ENCODE measurements around the gene POU2AF2. TPM values are rescaled to one million over a fixed set of nuclear protein-coding genes. Genes with fewer than 3 reads are reported as not detected.
"Not testable (repeated sequence)": the region's sequence is repeated elsewhere in the genome, so short reads cannot be mapped to it uniquely, and the experiment has no call there.

POU2AF2 gene
- total RNA-seq, 1 donor from 2014 or later, result not detected

DNA sequence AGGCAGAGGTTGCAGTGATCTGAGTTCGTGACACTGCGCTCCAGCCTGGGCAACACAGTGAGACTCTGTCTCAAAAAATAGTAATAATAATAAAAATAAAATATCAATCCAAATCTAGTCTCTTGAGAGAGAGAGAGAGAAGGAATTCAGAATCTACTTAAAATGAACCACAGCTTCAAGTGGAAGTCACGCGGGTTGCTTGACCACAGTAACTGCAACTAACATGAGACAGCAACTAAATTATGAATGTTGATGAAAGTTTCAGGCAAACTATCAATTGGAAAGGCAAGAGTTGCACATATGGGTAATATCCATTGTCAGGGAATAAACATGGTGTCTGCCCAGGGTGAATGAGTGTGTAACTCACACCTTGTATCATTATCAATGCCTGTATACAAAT is 12.5 kb downstream of the POU2AF2 start:
- DNase-seq (ENCODE audit: low read depth in 2 of 2), result no peak

DNA sequence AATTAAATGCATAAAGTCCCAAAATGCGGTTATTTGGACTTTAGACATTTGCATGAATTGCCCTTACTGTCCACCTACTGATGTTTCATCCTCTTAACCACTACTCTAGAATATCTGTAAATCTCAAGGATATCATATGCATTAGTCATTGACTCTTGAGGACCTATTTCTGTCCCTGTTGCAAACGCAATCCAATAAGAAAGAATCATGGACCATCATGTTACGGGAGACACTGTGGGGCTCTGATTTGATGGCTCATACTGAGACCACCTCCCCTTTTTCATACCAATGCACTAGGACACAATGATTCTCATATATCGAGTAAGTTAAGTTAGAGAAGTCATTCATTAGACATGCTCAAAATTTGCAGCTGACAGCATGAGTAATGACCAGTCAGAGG is 14.4 kb downstream of the POU2AF2 start:
- no peak for DNase-seq (ENCODE audit: low read depth in 2 of 2)

DNA sequence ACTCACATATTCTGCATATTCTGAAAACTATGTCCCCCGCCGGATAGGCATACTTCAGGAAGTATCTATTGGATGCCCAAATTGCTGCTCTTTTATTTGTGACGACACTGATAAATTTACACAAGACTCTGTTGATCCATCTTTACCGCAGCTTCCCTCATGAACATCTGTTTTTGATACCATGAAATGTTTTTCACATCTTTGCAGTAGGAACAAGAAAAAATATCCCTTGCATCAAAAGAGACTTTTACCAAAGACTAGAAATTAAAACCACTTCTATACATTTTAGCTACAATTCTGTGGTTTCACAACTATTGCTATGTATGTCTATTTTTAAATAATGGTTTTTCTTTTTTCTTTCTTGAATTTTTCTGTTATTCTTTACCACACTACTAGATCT is 15.3 kb downstream of the POU2AF2 start:
- no peak for DNase-seq (ENCODE audit: low read depth in 2 of 2)

DNA sequence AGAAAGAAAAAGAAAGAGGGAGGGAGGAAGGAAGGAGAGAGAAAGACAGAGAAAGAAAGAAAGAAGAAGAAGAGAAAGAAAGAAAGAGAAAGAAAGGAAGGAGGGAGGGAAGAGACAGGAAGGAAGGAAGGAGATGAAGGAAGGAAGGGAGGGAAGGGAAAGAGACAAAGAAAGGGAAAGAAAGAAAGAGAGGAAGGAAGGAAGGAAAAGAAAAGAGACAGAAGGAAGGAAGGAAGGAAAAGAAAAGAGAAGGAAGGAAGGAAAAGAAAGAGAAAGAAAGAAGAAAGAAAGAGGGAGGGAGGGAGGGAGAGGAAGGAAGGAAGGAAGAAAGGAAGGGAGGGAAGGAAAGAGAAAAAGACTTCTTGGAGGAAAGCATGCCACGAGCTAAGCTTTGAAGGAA is 19.1 kb downstream of the POU2AF2 start:
- no peak for DNase-seq (ENCODE audit: low read depth in 2 of 2)

- no peak for DNase-seq (ENCODE audit: low read depth in 2 of 2)
Measured at GRCh38 chr11:111265421-111265820, 19.9 kb downstream of the POU2AF2 start.

GRCh38 chr11:111268303-111268702 is 22.8 kb downstream of the POU2AF2 start:
- DNase-seq (ENCODE audit: low read depth in 2 of 2), result not testable (repeated sequence)

- DNase-seq (ENCODE audit: low read depth in 2 of 2), result no peak
Measured at GRCh38 chr11:111269146-111269868, 23.8 kb downstream of the POU2AF2 start.

GRCh38 chr11:111272420-111272819 is 26.9 kb downstream of the POU2AF2 start:
- DNase-seq (ENCODE audit: low read depth in 2 of 2), result no peak

GRCh38 chr11:111282562-111283075 is 37.1 kb downstream of the POU2AF2 start:
- no peak for DNase-seq (ENCODE audit: low read depth in 2 of 2)

DNA sequence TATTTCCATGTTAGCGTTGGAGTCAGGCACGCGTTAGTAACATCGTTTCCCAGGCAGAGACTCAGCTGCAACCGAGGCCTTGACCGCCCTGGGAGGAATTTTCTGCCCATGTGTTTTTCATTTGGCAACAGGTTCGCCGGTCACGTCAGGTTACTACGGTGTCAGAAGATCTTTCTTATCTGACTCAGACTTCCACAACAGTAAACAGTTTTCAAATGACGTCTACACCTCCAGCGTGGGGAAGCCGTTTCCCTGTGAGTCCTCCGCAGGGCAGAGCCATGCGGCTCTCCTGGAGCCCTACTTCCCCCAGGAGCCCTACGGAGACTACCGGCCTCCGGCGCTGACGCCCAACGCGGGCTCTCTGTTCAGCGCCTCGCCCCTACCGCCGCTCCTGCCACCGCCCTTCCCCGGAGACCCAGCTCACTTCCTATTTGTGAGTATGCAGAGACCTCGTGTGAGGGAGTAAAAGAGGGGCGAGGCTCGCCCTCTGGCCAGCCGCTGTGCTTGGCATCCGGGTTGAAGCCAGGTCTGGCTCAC is 38.5 kb downstream of the POU2AF2 start:
- no peak for DNase-seq (ENCODE audit: low read depth in 2 of 2)

DNA sequence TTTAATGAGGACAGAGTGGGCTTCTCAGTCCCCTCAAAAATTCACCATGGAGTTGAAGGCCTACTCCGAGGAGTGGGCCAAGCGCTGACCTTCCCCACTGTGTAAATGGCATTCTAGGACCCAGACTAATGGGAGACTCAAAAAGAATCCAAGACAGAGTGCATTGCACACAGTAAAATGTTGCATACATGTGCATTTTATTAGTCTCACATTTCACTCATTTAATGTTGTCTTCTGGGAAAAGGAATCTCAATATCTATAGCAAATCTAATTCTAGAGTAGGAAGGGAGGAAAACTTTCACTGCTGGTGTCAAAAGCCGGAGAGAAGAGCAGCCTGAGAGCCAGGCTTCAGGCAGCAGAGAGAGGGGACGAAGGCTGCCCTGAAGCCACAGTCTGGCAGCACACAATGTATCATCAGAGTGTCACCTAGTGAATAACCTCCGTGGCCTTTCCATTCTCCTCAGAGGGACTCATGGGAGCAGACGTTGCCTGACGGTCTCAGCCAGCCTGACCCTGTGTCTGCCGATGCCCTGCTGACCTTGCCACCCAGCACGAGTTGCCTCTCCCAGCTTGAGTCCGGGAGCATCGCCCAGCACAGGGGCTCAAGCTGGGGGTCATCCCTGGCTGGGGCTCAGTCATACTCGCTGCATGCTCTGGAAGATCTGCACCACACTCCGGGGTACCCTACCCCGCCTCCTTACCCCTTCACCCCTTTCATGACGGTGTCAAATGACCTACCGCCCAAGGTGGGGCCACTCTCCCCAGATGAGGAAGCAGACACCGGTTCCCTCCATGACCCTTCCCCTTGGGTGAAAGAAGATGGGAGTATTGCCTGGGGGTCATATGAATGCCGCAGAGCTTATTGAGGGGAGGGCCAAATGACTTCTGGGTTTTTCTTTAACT is 39.9 kb downstream of the POU2AF2 start:
- DNase-seq (ENCODE audit: low read depth in 2 of 2), result no peak

DNA sequence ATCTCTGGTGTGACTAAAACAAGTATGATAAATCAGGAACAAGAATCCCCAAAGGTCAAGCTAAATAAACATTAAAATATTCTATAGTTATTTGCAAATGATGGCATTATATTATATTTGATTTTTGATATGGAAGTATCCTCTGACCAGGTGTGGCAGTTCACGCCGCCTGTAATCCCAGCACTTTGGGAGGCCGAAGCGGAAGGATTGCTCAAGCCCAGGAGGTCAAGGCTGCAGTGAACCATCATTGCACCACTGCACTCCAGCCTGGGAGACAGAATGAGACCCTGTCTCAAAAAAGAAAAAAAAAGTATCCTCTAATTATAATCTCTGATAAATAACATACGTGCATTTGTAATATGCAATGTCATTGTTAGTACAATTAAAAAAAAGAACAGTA is 46.2 kb downstream of the POU2AF2 start:
- no peak for DNase-seq (ENCODE audit: low read depth in 2 of 2)

- DNase-seq (ENCODE audit: low read depth in 2 of 2), result not testable (repeated sequence)
Measured at GRCh38 chr11:111292408-111292807, 46.9 kb downstream of the POU2AF2 start.

GRCh38 chr11:111296196-111296595 is 50.7 kb downstream of the POU2AF2 start:
- no peak for DNase-seq (ENCODE audit: low read depth in 2 of 2)

DNA sequence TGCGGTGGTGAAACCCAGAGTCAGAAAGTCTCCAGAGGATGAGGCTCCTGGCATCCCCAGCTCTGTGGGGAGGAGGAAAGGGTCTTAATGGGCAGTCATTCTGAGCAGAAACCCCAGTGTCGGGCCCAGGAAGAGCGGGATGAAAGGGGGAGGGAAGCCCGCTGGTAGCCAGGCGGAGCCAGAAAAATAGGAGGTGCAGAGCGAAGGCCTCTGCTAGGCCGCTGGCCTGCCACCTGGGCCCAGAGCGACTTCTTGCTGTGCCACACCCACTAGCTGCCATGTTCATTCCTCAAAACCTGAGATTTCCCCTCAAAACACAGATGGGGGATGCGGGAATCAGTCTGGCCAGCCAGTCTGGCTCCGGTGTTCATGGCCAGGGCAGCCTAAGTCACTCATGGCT is 52.2 kb downstream of the POU2AF2 start:
- no peak for DNase-seq (ENCODE audit: low read depth in 2 of 2)

DNA sequence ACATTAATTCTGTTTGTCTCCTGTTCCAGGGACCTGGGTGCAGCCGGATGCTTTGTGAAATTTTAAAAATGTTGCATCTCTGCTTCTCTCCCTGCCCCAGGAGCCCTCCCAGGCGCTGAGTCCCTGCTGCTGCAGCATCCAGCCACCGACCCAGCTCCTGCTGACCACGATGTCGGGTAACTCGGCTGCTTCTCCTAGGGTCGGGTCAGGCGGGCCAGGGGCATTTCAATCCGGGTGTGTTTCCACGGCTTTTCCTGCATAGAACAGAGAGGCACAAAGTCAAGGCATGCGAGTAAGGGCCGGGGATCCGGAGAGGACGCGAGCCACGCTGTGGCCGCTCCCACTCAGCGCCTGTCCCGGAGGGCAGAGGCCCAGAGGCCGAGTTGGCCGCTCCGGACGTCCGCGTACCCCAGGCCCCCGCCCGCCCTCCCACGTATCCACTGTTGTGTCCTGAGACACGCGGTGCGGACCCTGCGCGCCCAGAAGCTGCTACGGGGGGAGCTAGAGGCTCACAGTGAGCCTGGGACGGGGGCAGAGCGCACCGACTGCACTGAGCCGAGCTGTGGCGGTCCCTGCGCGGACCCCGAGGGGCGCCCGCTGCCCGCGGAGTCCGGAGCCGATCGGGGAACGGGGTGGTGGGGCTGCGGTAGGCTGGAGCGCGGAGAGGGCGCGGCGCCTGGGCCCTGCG is 53.0 kb downstream of the POU2AF2 start, which contains the start of gene POU2AF3:
POU2AF3 (plus strand) TSS at position 134 of the 688 bp plus-strand sequence; CDS start at position 170, 36 bp downstream.
- no peak for DNase-seq (ENCODE audit: low read depth in 2 of 2)

GRCh38 chr11:111299101-111300026 is 53.8 kb downstream of the POU2AF2 start:
- DNase-seq (ENCODE audit: low read depth in 2 of 2), result peak in 1 of 2 donors; percentile 23

DNA sequence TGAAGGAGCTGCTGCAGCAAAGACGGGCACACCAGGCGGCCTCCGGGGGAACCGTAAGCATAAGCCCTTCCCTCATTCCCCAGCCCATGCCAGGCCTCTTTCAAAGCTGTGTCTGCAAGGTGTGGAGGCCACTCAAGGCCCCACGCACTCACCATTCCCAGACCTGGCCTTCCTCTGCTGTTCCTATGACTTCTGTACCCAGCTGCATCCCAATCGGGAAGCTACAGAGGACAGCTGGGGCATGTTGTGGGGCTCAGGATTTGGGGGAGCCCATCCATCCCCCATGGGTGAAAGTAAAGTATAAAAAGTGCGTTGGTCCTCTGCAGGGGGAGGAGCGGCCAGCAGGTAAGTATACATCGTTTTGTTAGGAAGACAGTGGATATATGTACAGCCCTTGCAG is 55.0 kb downstream of the POU2AF2 start:
- no peak for DNase-seq (ENCODE audit: low read depth in 2 of 2)

- no peak for DNase-seq (ENCODE audit: low read depth in 2 of 2)
Measured at GRCh38 chr11:111301004-111301841, 55.7 kb downstream of the POU2AF2 start.

- no peak for DNase-seq (ENCODE audit: low read depth in 2 of 2)
Measured at GRCh38 chr11:111301842-111302118, 56.3 kb downstream of the POU2AF2 start.
